ENCODE data around the gene GOLGA1. TPM values are rescaled to one million over a fixed set of nuclear protein-coding genes. Genes with fewer than 3 reads are reported as not detected.
"Not testable (repeated sequence)": the region's sequence is repeated elsewhere in the genome, so short reads cannot be mapped to it uniquely, and the experiment has no call there.

Gene GOLGA1
- polyA plus RNA-seq, 3 donors = 3.1 to 15.7 (median 8.0) TPM

DNA sequence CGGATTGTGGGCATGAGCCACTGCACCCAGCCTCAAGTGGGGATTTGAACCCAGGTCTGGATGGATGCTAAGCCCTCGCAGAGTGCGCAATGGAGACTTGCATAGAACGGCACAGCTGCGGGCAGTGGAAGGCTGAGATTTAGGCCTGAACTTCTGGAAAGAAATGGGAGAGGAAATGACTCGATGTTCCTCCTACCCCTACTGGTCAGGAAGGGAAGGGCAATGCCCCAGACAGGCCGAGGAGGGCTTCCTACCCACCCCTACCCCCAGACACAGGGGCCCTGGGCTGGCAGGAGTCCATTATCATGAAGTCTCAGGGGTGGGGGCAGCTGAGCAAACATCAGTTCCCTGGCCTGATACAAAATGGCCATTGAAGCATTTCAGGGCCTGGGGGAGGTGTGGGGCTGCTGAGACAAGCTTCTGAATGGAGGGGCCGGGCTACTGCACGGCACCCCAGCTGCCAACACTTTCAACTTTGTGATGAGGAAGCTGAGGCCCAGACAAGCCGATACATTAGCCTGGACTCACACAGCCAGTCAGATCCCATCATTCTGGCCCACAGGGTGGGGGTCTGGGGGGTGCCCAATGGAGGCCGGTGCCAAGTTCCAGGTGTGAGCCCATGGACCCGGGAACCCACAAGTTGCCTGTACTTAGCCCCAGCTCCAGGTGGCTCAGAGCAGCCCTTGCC is 101.1 kb downstream of the GOLGA1 start:
- no peaks in the 10 kb centered on the region for H3K9me3 ChIP-seq (replicated peaks in 1 of 2; ENCODE audit: control insufficient read depth in 1 of 2, insufficient read depth in 1 of 2, low read length in 2 of 2)
- H3K9ac ChIP-seq (ENCODE audit: insufficient read depth, low read length, poor library complexity, severe bottlenecking) = no peak overlapping the region
- peaks cover 10 to 34% (median 28%) of the 10 kb centered on the region in 3 donors for H3K27me3 Mint-ChIP-seq (ENCODE audit: low read depth in 3 of 3)
- no peak for DNase-seq
- intact Hi-C loops (cut with micrococcal nuclease) = no loop called here
- peak overlapping the region; percentile 6 to 63 for H3K4me3 Mint-ChIP-seq
- 56% methylated on average over 5 of the region's 12 CpGs for WGBS (ENCODE audit: insufficient coverage)
- H2AFZ ChIP-seq (ENCODE audit: insufficient read depth, low read depth, low read length, poor library complexity, severe bottlenecking) = no peak overlapping the region
- H3K36me3 Mint-ChIP-seq = peaks cover 0 to 5% of the 10 kb centered on the region in 2 donors
- H3K79me2 ChIP-seq (ENCODE audit: insufficient read depth, low read length) = no peaks in the 10 kb centered on the region
- no peak overlapping the region for H3K27ac ChIP-seq (ENCODE audit: low read depth in 1 of 2, low read length in 2 of 2)
- no peaks in the 10 kb centered on the region for H3K36me3 ChIP-seq (replicated peaks in 1 of 2; ENCODE audit: control insufficient read depth in 1 of 2, insufficient read depth in 2 of 2, low read length in 2 of 2)
- no peaks in the 10 kb centered on the region for H3K4me1 ChIP-seq (ENCODE audit: control insufficient read depth in 1 of 2, insufficient read depth in 2 of 2, low read length in 2 of 2)
- H3K4me1 Mint-ChIP-seq = peaks cover 5% of the 10 kb centered on the region
- no peak overlapping the region for H3K4me2 ChIP-seq (replicated peaks; ENCODE audit: extremely low read depth, low read length, poor library complexity, severe bottlenecking)
- no peaks in the 10 kb centered on the region for H4K20me1 ChIP-seq (ENCODE audit: insufficient read depth, low read length)
- no peak overlapping the region for H3K27ac Mint-ChIP-seq
- TF ChIP-seq CTCF (IDR thresholded peaks at IDR 0.05) = peak; percentile 53
- peaks cover 0 to 12% of the 10 kb centered on the region in 2 donors for H3K27me3 ChIP-seq (ENCODE audit: control insufficient read depth in 2 of 2, insufficient read depth in 2 of 2, low read length in 2 of 2)
- H3K9me3 Mint-ChIP-seq = peaks cover 0 to 6% (median 4%) of the 10 kb centered on the region in 7 donors
- no peak overlapping the region for H3K4me3 ChIP-seq (replicated peaks in 1 of 3; ENCODE audit: low read depth in 2 of 3, low read length in 3 of 3)

DNA sequence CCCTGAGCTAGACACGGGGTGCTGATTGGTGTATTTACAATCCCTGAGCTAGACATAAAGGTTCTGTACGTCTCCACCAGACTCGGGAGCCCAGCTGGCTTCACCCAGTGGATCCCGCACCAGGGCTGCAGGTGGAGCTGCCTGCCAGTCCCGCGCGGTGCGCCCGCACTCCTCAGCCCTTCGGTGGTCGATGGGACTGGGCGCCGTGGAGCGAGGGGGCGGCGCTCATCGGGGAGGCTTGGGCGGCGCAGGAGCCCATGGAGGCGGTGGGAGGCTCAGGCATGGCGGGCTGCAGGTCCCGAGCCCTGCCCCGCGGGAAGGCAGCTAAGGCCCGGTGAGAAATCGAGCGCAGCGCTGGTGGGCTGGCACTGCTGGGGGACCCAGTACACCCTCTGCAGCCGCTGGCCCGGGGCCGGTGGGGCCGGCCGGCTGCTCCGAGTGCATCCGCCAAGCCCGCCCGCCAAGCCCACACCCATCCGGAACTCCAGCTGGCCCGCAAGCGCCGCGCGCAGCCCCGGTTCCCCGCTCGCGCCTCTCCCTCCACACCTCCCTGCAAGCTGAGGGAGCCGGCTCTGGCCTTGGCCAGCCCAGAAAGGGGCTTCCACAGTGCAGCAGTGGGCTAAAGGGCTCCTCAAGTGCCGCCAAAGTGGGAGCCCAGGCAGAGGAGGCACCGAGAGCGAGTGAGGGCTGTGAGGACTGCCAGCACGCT is 102.2 kb downstream of the GOLGA1 start:
- peaks cover 10 to 32% (median 28%) of the 10 kb centered on the region in 3 donors for H3K27me3 Mint-ChIP-seq (ENCODE audit: low read depth in 3 of 3)
- H3K4me1 Mint-ChIP-seq; H3K79me2 ChIP-seq (ENCODE audit: insufficient read depth, low read length); DNase-seq; H3K36me3 ChIP-seq (replicated peaks in 1 of 2; ENCODE audit: control insufficient read depth in 1 of 2, insufficient read depth in 2 of 2, low read length in 2 of 2); H3K36me3 Mint-ChIP-seq; H3K27ac ChIP-seq (ENCODE audit: low read depth in 1 of 2, low read length in 2 of 2); intact Hi-C loops (cut with micrococcal nuclease); H3K9me3 ChIP-seq (replicated peaks in 1 of 2; ENCODE audit: control insufficient read depth in 1 of 2, insufficient read depth in 1 of 2, low read length in 2 of 2); H3K9ac ChIP-seq (ENCODE audit: insufficient read depth, low read length, poor library complexity, severe bottlenecking); H3K4me1 ChIP-seq (ENCODE audit: control insufficient read depth in 1 of 2, insufficient read depth in 2 of 2, low read length in 2 of 2); H3K9me3 Mint-ChIP-seq; H3K27ac Mint-ChIP-seq; H4K20me1 ChIP-seq (ENCODE audit: insufficient read depth, low read length): not testable (repeated sequence)
- H3K4me3 Mint-ChIP-seq = peak overlapping the region; percentile 50 to 63
- WGBS (ENCODE audit: insufficient coverage) = 36% methylated on average over 26 of the region's 52 CpGs
- H2AFZ ChIP-seq (ENCODE audit: insufficient read depth, low read depth, low read length, poor library complexity, severe bottlenecking) = peak overlapping the region; percentile 41
- H3K27me3 ChIP-seq (ENCODE audit: control insufficient read depth in 2 of 2, insufficient read depth in 2 of 2, low read length in 2 of 2) = peaks cover 0 to 12% of the 10 kb centered on the region in 2 donors
- H3K4me3 ChIP-seq (replicated peaks in 1 of 3; ENCODE audit: low read depth in 2 of 3, low read length in 3 of 3) = peak overlapping the region in 1 of 3 experiments; percentile 36
- peak overlapping the region; percentile 31 for H3K4me2 ChIP-seq (replicated peaks; ENCODE audit: extremely low read depth, low read length, poor library complexity, severe bottlenecking)

- H3K4me3 Mint-ChIP-seq = peak overlapping the region; percentile 44 to 50
Measured at GRCh38 chr9:124838132-124838531, 102.8 kb downstream of the GOLGA1 start.

More at GRCh38 chr9:124838132-124838531, 102.8 kb downstream of the GOLGA1 start:
- H3K27me3 ChIP-seq (ENCODE audit: control insufficient read depth in 2 of 2, insufficient read depth in 2 of 2, low read length in 2 of 2) = peaks cover 0 to 12% of the 10 kb centered on the region in 2 donors
- H3K4me1 ChIP-seq (ENCODE audit: control insufficient read depth in 1 of 2, insufficient read depth in 2 of 2, low read length in 2 of 2); H3K4me2 ChIP-seq (replicated peaks; ENCODE audit: extremely low read depth, low read length, poor library complexity, severe bottlenecking); H4K20me1 ChIP-seq (ENCODE audit: insufficient read depth, low read length); intact Hi-C loops (cut with micrococcal nuclease); DNase-seq; H3K79me2 ChIP-seq (ENCODE audit: insufficient read depth, low read length); H3K9me3 Mint-ChIP-seq; H3K4me1 Mint-ChIP-seq; H3K27ac Mint-ChIP-seq; H3K36me3 ChIP-seq (replicated peaks in 1 of 2; ENCODE audit: control insufficient read depth in 1 of 2, insufficient read depth in 2 of 2, low read length in 2 of 2); H3K9me3 ChIP-seq (replicated peaks in 1 of 2; ENCODE audit: control insufficient read depth in 1 of 2, insufficient read depth in 1 of 2, low read length in 2 of 2); H3K36me3 Mint-ChIP-seq; H3K27ac ChIP-seq (ENCODE audit: low read depth in 1 of 2, low read length in 2 of 2); H2AFZ ChIP-seq (ENCODE audit: insufficient read depth, low read depth, low read length, poor library complexity, severe bottlenecking); H3K4me3 ChIP-seq (replicated peaks in 1 of 3; ENCODE audit: low read depth in 2 of 3, low read length in 3 of 3); H3K9ac ChIP-seq (ENCODE audit: insufficient read depth, low read length, poor library complexity, severe bottlenecking): not testable (repeated sequence)
- H3K27me3 Mint-ChIP-seq (ENCODE audit: low read depth in 3 of 3) = peaks cover 10 to 32% (median 28%) of the 10 kb centered on the region in 3 donors
- 100% methylated on average over 1 of the region's 5 CpGs for WGBS (ENCODE audit: insufficient coverage)
